ENCODE measurements around the gene TCTN1.

DNA sequence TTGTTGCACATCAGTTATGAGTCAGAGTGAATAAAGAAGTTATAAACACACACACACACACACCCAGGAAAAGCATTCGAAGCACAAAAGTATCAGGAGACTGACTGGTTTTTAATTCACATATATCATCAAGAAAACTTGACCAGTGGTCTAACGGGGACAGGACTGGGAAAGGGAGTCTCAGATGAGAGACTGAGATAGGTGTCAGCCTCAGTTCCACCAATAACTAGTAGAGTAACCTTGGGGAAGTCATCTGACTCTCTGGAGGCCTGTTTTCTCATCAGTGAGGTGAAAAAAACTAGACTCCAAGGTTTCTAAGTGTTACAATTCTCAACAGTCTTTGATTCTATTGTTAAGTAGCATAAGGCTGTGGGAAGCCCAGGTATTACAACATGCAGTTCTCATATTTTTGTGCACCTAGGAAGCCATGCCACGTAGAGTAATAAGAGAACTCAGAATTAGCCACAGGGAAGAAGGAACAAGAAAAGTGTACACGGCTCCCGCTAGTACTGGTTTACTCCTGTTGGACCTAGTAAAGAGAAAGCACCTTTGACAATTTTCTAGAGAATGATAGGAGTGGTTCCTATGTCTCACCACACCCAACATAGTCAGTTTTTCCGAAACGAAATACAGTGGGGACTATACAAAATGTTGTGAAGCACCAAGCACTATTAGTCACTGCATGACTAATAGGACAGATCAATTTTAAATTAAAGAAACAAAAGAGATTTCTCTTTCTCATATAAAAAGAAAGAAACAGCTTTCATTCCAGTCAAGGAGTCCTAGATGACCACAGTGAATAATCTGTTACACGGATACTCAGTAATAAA is 35.9 kb upstream of the TCTN1 start:
- TF ChIP-seq, protein P1, sequence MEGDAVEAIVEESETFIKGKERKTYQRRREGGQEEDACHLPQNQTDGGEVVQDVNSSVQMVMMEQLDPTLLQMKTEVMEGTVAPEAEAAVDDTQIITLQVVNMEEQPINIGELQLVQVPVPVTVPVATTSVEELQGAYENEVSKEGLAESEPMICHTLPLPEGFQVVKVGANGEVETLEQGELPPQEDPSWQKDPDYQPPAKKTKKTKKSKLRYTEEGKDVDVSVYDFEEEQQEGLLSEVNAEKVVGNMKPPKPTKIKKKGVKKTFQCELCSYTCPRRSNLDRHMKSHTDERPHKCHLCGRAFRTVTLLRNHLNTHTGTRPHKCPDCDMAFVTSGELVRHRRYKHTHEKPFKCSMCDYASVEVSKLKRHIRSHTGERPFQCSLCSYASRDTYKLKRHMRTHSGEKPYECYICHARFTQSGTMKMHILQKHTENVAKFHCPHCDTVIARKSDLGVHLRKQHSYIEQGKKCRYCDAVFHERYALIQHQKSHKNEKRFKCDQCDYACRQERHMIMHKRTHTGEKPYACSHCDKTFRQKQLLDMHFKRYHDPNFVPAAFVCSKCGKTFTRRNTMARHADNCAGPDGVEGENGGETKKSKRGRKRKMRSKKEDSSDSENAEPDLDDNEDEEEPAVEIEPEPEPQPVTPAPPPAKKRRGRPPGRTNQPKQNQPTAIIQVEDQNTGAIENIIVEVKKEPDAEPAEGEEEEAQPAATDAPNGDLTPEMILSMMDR (IDR thresholded peaks at IDR 0.05): no peak
- no peak for TF ChIP-seq POLR2A (IDR thresholded peaks at IDR 0.05)
